Vagina (tissue), 2 donors: Measurements from ENCODE around the gene LRMDA.

Experiments
- CTCF ChIP-seq, 3 experiments: fragments of 450-650 bp in 2 of 3; fragments of 200-600 bp in 1 of 3; sonication (generic) in 1 of 3; IDR thresholded peaks; one replicate each; pipeline ENCODE4 v1.5.1; 2017 to 2019; ENCODE audit warnings: antibody characterized with exemption in 3 of 3, mild to moderate bottlenecking in 2 of 3, moderate library complexity in 2 of 3
- POLR2AphosphoS5 ChIP-seq, 2 donors: sonication (generic); formaldehyde crosslinking; IDR thresholded peaks; one replicate each; pipeline ENCODE4 v1.9.0; 2017; ENCODE audit warnings: antibody characterized with exemption in 2 of 2, mild to moderate bottlenecking in 2 of 2, low read depth in 1 of 2; ENCODE audit not compliant: insufficient read depth in 1 of 2

- no peak for TF ChIP-seq CTCF (IDR thresholded peaks at IDR 0.05)
- no peak for TF ChIP-seq POLR2AphosphoS5 (IDR thresholded peaks at IDR 0.05; ENCODE audit: insufficient read depth in 1 of 2, low read depth in 1 of 2)
Observed at GRCh38 chr10:76315240-76315639, 883.8 kb downstream of the LRMDA start.
